HG03442 (cell line): ENCODE measurements around the gene DMRTA2.
"Not testable (repeated sequence)": the region's sequence is repeated elsewhere in the genome, so short reads cannot be mapped to it uniquely, and the experiment has no call there.

ENCODE experiments used
- ATAC-seq: cut with Tn5 transposase; IDR thresholded peaks from one replicate; pipeline ENCODE4 v1.9.1; 2021; ENCODE audit warnings: mild to moderate bottlenecking, moderate library complexity; ENCODE audit not compliant: unreplicated experiment

Gene DMRTA2

DNA sequence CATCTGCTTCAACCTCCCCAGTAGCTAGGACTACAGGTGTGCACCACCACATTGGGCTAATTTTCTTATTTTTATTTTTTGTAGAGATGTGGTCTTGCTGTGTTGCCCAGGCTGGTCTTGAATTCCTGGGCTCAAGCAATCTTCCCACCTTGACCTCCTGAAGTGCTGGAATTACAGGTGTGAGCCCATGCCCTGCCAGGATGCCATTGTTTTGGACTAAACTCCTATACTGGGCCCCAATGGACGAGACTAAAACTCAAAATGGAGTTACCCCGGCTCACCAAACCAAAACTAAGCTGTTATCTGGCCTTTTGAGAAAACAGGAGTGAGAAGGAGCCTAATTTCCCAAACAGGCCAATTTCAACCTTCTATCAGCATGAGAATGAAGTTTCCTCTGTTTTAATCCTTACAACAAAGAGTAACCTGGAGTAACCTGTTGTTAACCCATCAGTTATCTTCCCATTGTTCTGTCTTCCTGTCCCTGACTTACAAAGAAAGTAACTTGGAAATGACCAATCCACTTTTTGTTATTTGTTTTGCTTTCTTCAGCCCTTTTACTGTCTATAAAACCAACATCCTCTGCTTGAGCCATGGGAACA is 29.6 kb downstream of the DMRTA2 start:
- no peak for ATAC-seq

DNA sequence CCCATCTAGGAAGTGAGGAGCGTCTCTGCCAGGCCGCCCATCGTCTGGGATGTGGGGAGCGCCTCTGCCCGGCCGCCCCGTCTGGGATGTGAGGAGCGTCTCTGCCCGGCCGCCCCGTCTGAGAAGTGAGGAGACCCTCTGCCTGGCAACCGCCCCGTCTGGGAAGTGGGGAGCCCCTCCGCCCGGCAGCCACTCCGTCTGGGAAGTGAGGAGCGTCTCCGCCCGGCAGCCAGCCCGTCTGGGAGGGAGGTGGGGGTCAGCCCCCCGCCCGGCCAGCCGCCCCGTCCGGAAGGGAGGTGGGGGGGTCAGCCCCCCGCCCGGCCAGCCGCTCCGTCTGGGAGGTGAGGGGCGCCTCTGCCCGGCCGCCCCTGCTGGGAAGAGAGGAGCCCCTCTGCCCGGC is 41.7 kb downstream of the DMRTA2 start:
- not testable (repeated sequence) for ATAC-seq

DNA sequence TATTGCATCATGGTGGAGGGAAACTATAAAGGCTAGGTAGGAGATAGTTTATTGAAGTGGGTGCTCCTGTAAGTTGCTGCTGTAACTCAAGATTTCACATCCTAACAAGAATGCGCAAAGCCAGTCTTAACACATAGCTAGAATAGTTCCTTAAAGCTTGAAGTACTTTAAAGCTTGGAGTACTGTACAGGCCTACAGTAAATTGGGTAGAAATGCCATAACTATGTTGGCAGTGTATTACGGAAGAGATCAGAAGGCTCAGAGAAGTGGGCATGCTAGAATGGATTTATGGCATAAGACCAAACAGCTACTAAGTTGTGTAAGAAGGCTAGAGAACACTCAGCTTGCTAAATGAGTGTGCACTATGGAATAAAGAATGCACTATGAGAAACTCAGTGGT is 44.5 kb downstream of the DMRTA2 start:
- no peak for ATAC-seq

- no peak for ATAC-seq
Measured at GRCh38 chr1:50373532-50373931, 49.7 kb downstream of the DMRTA2 start.

GRCh38 chr1:50371749-50372148 is 51.5 kb downstream of the DMRTA2 start:
- no peak for ATAC-seq

DNA sequence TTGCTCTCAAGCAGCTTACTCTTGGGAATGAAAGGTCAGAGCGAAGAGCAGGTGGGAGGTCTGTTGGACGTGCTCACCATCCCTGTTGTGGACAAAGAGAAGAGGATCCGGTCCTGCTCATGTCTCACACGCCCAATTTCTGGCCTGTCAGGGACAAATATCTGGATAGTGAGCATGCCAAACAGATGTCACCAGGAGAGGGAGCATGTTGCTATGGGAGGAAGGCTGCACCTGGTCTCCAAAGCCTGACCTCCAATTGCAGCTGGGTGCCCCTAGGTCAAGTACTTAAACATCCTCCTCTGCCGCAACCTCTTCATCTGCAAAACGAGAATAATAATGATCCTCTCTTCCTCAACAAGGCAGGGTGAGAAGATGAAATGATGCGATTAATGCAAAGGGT is 53.4 kb downstream of the DMRTA2 start:
- ATAC-seq = no peak

DNA sequence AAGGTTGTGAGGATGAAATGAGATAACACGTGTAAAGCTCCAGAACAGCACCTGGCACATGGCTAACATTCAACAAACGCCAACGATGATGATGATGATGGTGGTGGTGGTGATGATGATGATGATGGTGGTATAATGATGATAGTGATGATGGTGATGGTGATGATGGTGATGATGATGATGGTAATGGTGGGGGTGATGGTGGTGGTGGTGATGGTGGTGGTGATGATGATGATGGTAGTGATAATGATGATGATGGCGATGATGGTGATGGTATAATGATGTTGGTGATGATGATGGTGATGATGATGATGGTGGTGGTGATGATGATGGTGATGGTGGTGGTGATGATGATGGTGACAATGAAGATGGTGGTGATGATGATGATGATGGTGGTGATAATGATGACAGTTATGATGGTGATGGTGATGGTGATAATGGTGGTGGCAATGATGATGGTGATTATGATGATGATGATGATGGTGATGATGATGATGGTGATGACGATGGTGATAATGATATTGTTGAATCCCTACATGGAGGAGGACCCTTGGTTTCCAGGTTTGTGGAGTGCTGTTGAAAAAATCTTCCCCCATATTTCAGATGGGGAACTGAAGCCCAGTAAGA is 54.1 kb downstream of the DMRTA2 start:
- no peak for ATAC-seq

DNA sequence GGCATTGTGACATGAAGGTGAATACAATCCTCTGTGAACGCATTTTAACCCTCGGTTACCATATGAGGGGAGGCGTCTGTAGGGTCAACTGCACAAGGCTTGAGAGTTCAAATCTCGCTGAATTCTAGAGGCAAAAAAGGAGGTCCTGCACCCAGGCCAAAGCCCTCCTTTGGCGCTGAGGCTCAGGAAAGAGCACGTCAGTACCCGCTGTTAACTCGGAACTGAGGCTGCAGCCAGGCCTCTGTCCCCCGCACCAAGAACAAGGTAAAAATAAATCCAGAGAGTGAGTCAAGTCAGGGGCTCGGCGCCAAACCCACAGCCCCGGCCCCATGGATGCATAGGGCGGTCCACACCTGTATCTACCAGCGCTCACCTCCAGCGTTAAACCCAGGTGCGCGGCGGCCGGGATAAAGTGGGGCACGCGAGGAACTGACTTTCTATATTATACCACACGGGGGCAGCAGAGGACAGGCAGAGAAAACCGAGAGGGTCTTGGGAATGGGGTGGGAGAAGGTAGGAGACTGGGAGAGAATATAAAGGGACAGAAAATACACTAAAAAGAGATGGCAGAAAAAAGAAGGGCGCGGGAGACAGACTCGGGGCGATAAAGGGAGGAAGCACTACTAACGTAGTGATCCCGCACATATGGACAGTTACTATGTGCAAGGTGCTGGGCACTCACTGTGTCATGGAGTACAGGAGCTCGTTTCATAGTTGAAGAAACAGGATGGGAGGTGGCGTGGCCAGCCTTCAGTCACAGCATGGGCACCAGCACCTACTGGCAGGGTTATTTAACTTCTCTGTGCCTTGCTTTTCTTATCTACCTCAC is 54.9 kb downstream of the DMRTA2 start:
- peak; percentile 43 for ATAC-seq
